ENCODE results near the gene FBRSL1.

FBRSL1 gene

GRCh38 chr12:132496710-132497109 lies 6.8 kb downstream of the FBRSL1 start:
- no peak overlapping the region for H3K4me3 ChIP-seq (ENCODE audit: control insufficient read depth in 1 of 7, extremely low read depth in 1 of 7, insufficient read depth in 4 of 7, low read depth in 2 of 7, low read length in 6 of 7)
- WGBS (ENCODE audit: insufficient coverage): 96% methylated on average over 27 of the region's 27 CpGs
- H3K27ac ChIP-seq (ENCODE audit: insufficient read depth in 1 of 2, low read depth in 1 of 2, low read length in 2 of 2, poor library complexity in 1 of 2, severe bottlenecking in 2 of 2): no peak overlapping the region
- DNase-seq: no peak
- no peaks in the 10 kb centered on the region for H3K9me3 ChIP-seq (ENCODE audit: control extremely low read depth in 1 of 5, control insufficient read depth in 4 of 5, insufficient read depth in 2 of 5, low read depth in 1 of 5, low read length in 4 of 5)
- H3K27me3 ChIP-seq (replicated peaks in 2 of 5; ENCODE audit: control insufficient read depth in 4 of 5, insufficient read depth in 5 of 5, low read length in 4 of 5): no peaks in the 10 kb centered on the region
- CTCF ChIA-PET: interaction anchor here (1.3 kb wide), 1 partner anchor 8 kb away, joined by 3 read pairs; no protein-coding TSS in a partner anchor
- peaks cover 0 to 59% (median 46%) of the 10 kb centered on the region in 4 experiments for H3K4me1 ChIP-seq (ENCODE audit: control extremely low read depth in 1 of 4, control insufficient read depth in 4 of 4, insufficient read depth in 4 of 4, low read length in 3 of 4)
- H3K36me3 ChIP-seq (ENCODE audit: control insufficient read depth in 4 of 4, insufficient read depth in 4 of 4, low read length in 3 of 4): peaks cover 0 to 15% (median 6%) of the 10 kb centered on the region in 4 experiments
- POLR2A ChIA-PET: no interaction called here

GRCh38 chr12:132497514-132498405 lies 7.8 kb downstream of the FBRSL1 start:
- 91% methylated on average over 22 of the region's 28 CpGs for WGBS (ENCODE audit: insufficient coverage)
- Histone ChIP-seq H3K27ac (ENCODE audit: insufficient read depth in 1 of 2, low read depth in 1 of 2, low read length in 2 of 2, poor library complexity in 1 of 2, severe bottlenecking in 2 of 2) (no peak overlapping the region), H3K4me1 (ENCODE audit: control extremely low read depth in 1 of 4, control insufficient read depth in 4 of 4, insufficient read depth in 4 of 4, low read length in 3 of 4) (peaks cover 0 to 58% (median 42%) of the 10 kb centered on the region in 4 experiments), H3K27me3 (replicated peaks in 2 of 5; ENCODE audit: control insufficient read depth in 4 of 5, insufficient read depth in 5 of 5, low read length in 4 of 5) (no peaks in the 10 kb centered on the region), H3K4me3 (ENCODE audit: control insufficient read depth in 1 of 7, extremely low read depth in 1 of 7, insufficient read depth in 4 of 7, low read depth in 2 of 7, low read length in 6 of 7) (no peak overlapping the region), H3K36me3 (ENCODE audit: control insufficient read depth in 4 of 4, insufficient read depth in 4 of 4, low read length in 3 of 4) (peaks cover 0 to 9% (median 5%) of the 10 kb centered on the region in 4 experiments), H3K9me3 (ENCODE audit: control extremely low read depth in 1 of 5, control insufficient read depth in 4 of 5, insufficient read depth in 2 of 5, low read depth in 1 of 5, low read length in 4 of 5) (no peaks in the 10 kb centered on the region)
- POLR2A ChIA-PET: no interaction called here
- CTCF ChIA-PET: interaction anchor here (1.1 to 1.3 kb wide), 2 partner anchors 10 to 26 kb away, joined by 3 to 6 read pairs; no protein-coding TSS in a partner anchor
- no peak for DNase-seq

GRCh38 chr12:132498931-132499330 lies 9.0 kb downstream of the FBRSL1 start:
- ChIA-PET POLR2A (no interaction called here), CTCF (no interaction called here)
- no peak for DNase-seq
- Histone ChIP-seq H3K27ac (ENCODE audit: insufficient read depth in 1 of 2, low read depth in 1 of 2, low read length in 2 of 2, poor library complexity in 1 of 2, severe bottlenecking in 2 of 2) (no peak overlapping the region), H3K4me1 (ENCODE audit: control extremely low read depth in 1 of 4, control insufficient read depth in 4 of 4, insufficient read depth in 4 of 4, low read length in 3 of 4) (peaks cover 0 to 61% (median 49%) of the 10 kb centered on the region in 4 experiments), H3K9me3 (ENCODE audit: control extremely low read depth in 1 of 5, control insufficient read depth in 4 of 5, insufficient read depth in 2 of 5, low read depth in 1 of 5, low read length in 4 of 5) (no peaks in the 10 kb centered on the region), H3K36me3 (ENCODE audit: control insufficient read depth in 4 of 4, insufficient read depth in 4 of 4, low read length in 3 of 4) (peaks cover 0 to 3% (median 1%) of the 10 kb centered on the region in 4 experiments), H3K27me3 (replicated peaks in 2 of 5; ENCODE audit: control insufficient read depth in 4 of 5, insufficient read depth in 5 of 5, low read length in 4 of 5) (no peaks in the 10 kb centered on the region), H3K4me3 (ENCODE audit: control insufficient read depth in 1 of 7, extremely low read depth in 1 of 7, insufficient read depth in 4 of 7, low read depth in 2 of 7, low read length in 6 of 7) (no peak overlapping the region)
- 94% methylated on average over 11 of the region's 12 CpGs for WGBS (ENCODE audit: insufficient coverage)

- Histone ChIP-seq H3K4me1 (ENCODE audit: control extremely low read depth in 1 of 4, control insufficient read depth in 4 of 4, insufficient read depth in 4 of 4, low read length in 3 of 4) (peaks cover 0 to 64% (median 54%) of the 10 kb centered on the region in 4 experiments), H3K9me3 (ENCODE audit: control extremely low read depth in 1 of 5, control insufficient read depth in 4 of 5, insufficient read depth in 2 of 5, low read depth in 1 of 5, low read length in 4 of 5) (no peaks in the 10 kb centered on the region), H3K27me3 (replicated peaks in 2 of 5; ENCODE audit: control insufficient read depth in 4 of 5, insufficient read depth in 5 of 5, low read length in 4 of 5) (no peaks in the 10 kb centered on the region), H3K27ac (ENCODE audit: insufficient read depth in 1 of 2, low read depth in 1 of 2, low read length in 2 of 2, poor library complexity in 1 of 2, severe bottlenecking in 2 of 2) (no peak overlapping the region), H3K36me3 (ENCODE audit: control insufficient read depth in 4 of 4, insufficient read depth in 4 of 4, low read length in 3 of 4) (peaks cover 0 to under 1% (median 0%) of the 10 kb centered on the region in 4 experiments), H3K4me3 (ENCODE audit: control insufficient read depth in 1 of 7, extremely low read depth in 1 of 7, insufficient read depth in 4 of 7, low read depth in 2 of 7, low read length in 6 of 7) (no peak overlapping the region)
- POLR2A ChIA-PET: no interaction called here
- DNase-seq: no peak
- CTCF ChIA-PET: interaction anchor here (1.7 kb wide), 1 partner anchor 8 kb away, joined by 4 read pairs; no protein-coding TSS in a partner anchor
- WGBS (ENCODE audit: insufficient coverage): 88% methylated on average over 19 of the region's 19 CpGs
Observed at GRCh38 chr12:132500142-132500855, 10.3 kb downstream of the FBRSL1 start.

GRCh38 chr12:132500856-132501180 lies 10.9 kb downstream of the FBRSL1 start:
- Histone ChIP-seq H3K9me3 (ENCODE audit: control extremely low read depth in 1 of 5, control insufficient read depth in 4 of 5, insufficient read depth in 2 of 5, low read depth in 1 of 5, low read length in 4 of 5) (no peaks in the 10 kb centered on the region), H3K4me1 (ENCODE audit: control extremely low read depth in 1 of 4, control insufficient read depth in 4 of 4, insufficient read depth in 4 of 4, low read length in 3 of 4) (peaks cover 0 to 64% (median 56%) of the 10 kb centered on the region in 4 experiments), H3K36me3 (ENCODE audit: control insufficient read depth in 4 of 4, insufficient read depth in 4 of 4, low read length in 3 of 4) (no peaks in the 10 kb centered on the region), H3K27me3 (replicated peaks in 2 of 5; ENCODE audit: control insufficient read depth in 4 of 5, insufficient read depth in 5 of 5, low read length in 4 of 5) (no peaks in the 10 kb centered on the region), H3K4me3 (ENCODE audit: control insufficient read depth in 1 of 7, extremely low read depth in 1 of 7, insufficient read depth in 4 of 7, low read depth in 2 of 7, low read length in 6 of 7) (no peak overlapping the region), H3K27ac (ENCODE audit: insufficient read depth in 1 of 2, low read depth in 1 of 2, low read length in 2 of 2, poor library complexity in 1 of 2, severe bottlenecking in 2 of 2) (no peak overlapping the region)
- DNase-seq: no peak
- POLR2A ChIA-PET: no interaction called here
- 96% methylated on average over 4 of the region's 9 CpGs for WGBS (ENCODE audit: insufficient coverage)
- CTCF ChIA-PET: interaction anchor here (1.7 kb wide), 1 partner anchor 8 kb away, joined by 4 read pairs; no protein-coding TSS in a partner anchor

GRCh38 chr12:132501204-132501940 lies 11.4 kb downstream of the FBRSL1 start:
- no peaks in the 10 kb centered on the region for H3K27me3 ChIP-seq (replicated peaks in 2 of 5; ENCODE audit: control insufficient read depth in 4 of 5, insufficient read depth in 5 of 5, low read length in 4 of 5)
- H3K36me3 ChIP-seq (ENCODE audit: control insufficient read depth in 4 of 4, insufficient read depth in 4 of 4, low read length in 3 of 4): no peaks in the 10 kb centered on the region
- no peak overlapping the region for H3K4me3 ChIP-seq (ENCODE audit: control insufficient read depth in 1 of 7, extremely low read depth in 1 of 7, insufficient read depth in 4 of 7, low read depth in 2 of 7, low read length in 6 of 7)
- WGBS (ENCODE audit: insufficient coverage): 86% methylated on average over 17 of the region's 27 CpGs
- CTCF ChIA-PET: interaction anchor here (1.7 kb wide), 1 partner anchor 9 kb away, joined by 4 read pairs; no protein-coding TSS in a partner anchor
- no peak for DNase-seq
- H3K27ac ChIP-seq (ENCODE audit: insufficient read depth in 1 of 2, low read depth in 1 of 2, low read length in 2 of 2, poor library complexity in 1 of 2, severe bottlenecking in 2 of 2): no peak overlapping the region
- no peaks in the 10 kb centered on the region for H3K9me3 ChIP-seq (ENCODE audit: control extremely low read depth in 1 of 5, control insufficient read depth in 4 of 5, insufficient read depth in 2 of 5, low read depth in 1 of 5, low read length in 4 of 5)
- POLR2A ChIA-PET: no interaction called here
- H3K4me1 ChIP-seq (ENCODE audit: control extremely low read depth in 1 of 4, control insufficient read depth in 4 of 4, insufficient read depth in 4 of 4, low read length in 3 of 4): peaks cover 0 to 68% (median 59%) of the 10 kb centered on the region in 4 experiments
